WTC11 (cell line): ENCODE data around the gene RHOT2. TPM values are rescaled to one million over a fixed set of nuclear protein-coding genes. Genes with fewer than 3 reads are reported as not detected.

Source experiments
- ATF1 ChIP-seq: sonication (generic); formaldehyde crosslinking; IDR thresholded peaks from 2 replicates; pipeline ENCODE4 v1.8.1; 2023; ENCODE audit warnings: mild to moderate bottlenecking, moderate library complexity, missing genetic modification reagents
- ATF2 ChIP-seq: sonication (generic); formaldehyde crosslinking; IDR thresholded peaks from 2 replicates; pipeline ENCODE4 v1.8.1; 2022; ENCODE audit warnings: low read depth, missing genetic modification reagents, borderline replicate concordance
- CBFB ChIP-seq: sonication (generic); formaldehyde crosslinking; IDR thresholded peaks from 2 replicates; pipeline ENCODE4 v1.8.1; 2022; ENCODE audit warnings: mild to moderate bottlenecking, low read depth, missing genetic modification reagents
- CDX4 ChIP-seq: fragments of 250-450 bp; sonication (Bioruptor Pico); IDR thresholded peaks from 2 replicates; pipeline ENCODE4 v1.9.0; 2021; ENCODE audit warnings: moderate library complexity, mild to moderate bottlenecking, inconsistent platforms, borderline replicate concordance
- CREM ChIP-seq: sonication (generic); formaldehyde crosslinking; IDR thresholded peaks from 2 replicates; pipeline ENCODE4 v1.8.1; 2022; ENCODE audit warnings: mild to moderate bottlenecking, missing genetic modification reagents, moderate library complexity
- CTCF ChIP-seq: fragments of 200-600 bp; IDR thresholded peaks from 2 replicates; pipeline ENCODE4 v1.8.0; 2022; ENCODE audit warnings: antibody characterized with exemption
- E2F5 ChIP-seq: sonication (generic); formaldehyde crosslinking; IDR thresholded peaks from 2 replicates; pipeline ENCODE4 v1.8.1; 2022; ENCODE audit warnings: mild to moderate bottlenecking, moderate library complexity, missing genetic modification reagents
- ELF4 ChIP-seq: sonication (generic); formaldehyde crosslinking; IDR thresholded peaks from 2 replicates; pipeline ENCODE4 v1.8.1; 2022; ENCODE audit warnings: low read depth, mild to moderate bottlenecking, moderate library complexity, missing genetic modification reagents
- ERG ChIP-seq: fragments of 250-450 bp; sonication (Bioruptor Pico); IDR thresholded peaks from 2 replicates; pipeline ENCODE4 v1.8.0; 2021; ENCODE audit warnings: mild to moderate bottlenecking
- FOXJ3 ChIP-seq: sonication (generic); formaldehyde crosslinking; IDR thresholded peaks from 2 replicates; pipeline ENCODE4 v1.9.0; 2021; ENCODE audit warnings: missing genetic modification reagents, mild to moderate bottlenecking, borderline replicate concordance
- GABPB1 ChIP-seq: sonication (generic); formaldehyde crosslinking; IDR thresholded peaks from 2 replicates; pipeline ENCODE4 v1.8.1; 2023; ENCODE audit warnings: mild to moderate bottlenecking, missing genetic modification reagents
- IRF2 ChIP-seq: sonication (generic); formaldehyde crosslinking; IDR thresholded peaks from 2 replicates; pipeline ENCODE4 v1.8.0; 2022; ENCODE audit warnings: low read depth, missing genetic modification reagents, borderline replicate concordance
- MXD4 ChIP-seq: fragments of 250-450 bp; sonication (Bioruptor Pico); IDR thresholded peaks from 2 replicates; pipeline ENCODE4 v1.8.0; 2021; ENCODE audit warnings: mild to moderate bottlenecking, moderate library complexity, borderline replicate concordance
- NR3C1 ChIP-seq: sonication (generic); formaldehyde crosslinking; conservative IDR thresholded peaks from 2 replicates; pipeline ENCODE4 v1.8.1; 2023; ENCODE audit warnings: low read depth, mild to moderate bottlenecking, missing genetic modification reagents
- PREB ChIP-seq: sonication (generic); formaldehyde crosslinking; IDR thresholded peaks from 2 replicates; pipeline ENCODE4 v1.8.1; 2022; ENCODE audit warnings: mild to moderate bottlenecking, missing genetic modification reagents, moderate library complexity, borderline replicate concordance
- RELA ChIP-seq: sonication (generic); formaldehyde crosslinking; IDR thresholded peaks from 2 replicates; pipeline ENCODE4 v1.8.1; 2022; ENCODE audit warnings: missing genetic modification reagents, mild to moderate bottlenecking, borderline replicate concordance
- RORB ChIP-seq: fragments of 250-450 bp; sonication (Bioruptor Pico); IDR thresholded peaks from 2 replicates; pipeline ENCODE4 v1.9.0; 2021; ENCODE audit warnings: mild to moderate bottlenecking
- SP1 ChIP-seq: sonication (generic); formaldehyde crosslinking; conservative IDR thresholded peaks from 2 replicates; pipeline ENCODE4 v1.8.1; 2022; ENCODE audit warnings: missing genetic modification reagents
- TP53 ChIP-seq: sonication (generic); formaldehyde crosslinking; IDR thresholded peaks from 2 replicates; pipeline ENCODE4 v1.8.1; 2023; ENCODE audit warnings: mild to moderate bottlenecking, missing genetic modification reagents
- USF1 ChIP-seq: sonication (generic); formaldehyde crosslinking; IDR thresholded peaks from 2 replicates; pipeline ENCODE4 v1.8.0; 2022; ENCODE audit warnings: mild to moderate bottlenecking, missing genetic modification reagents
- USF2 ChIP-seq: sonication (generic); formaldehyde crosslinking; IDR thresholded peaks from 2 replicates; pipeline ENCODE4 v1.8.1; 2023; ENCODE audit warnings: mild to moderate bottlenecking, missing genetic modification reagents, moderate library complexity
- ZNF121 ChIP-seq: sonication (generic); formaldehyde crosslinking; IDR thresholded peaks from 2 replicates; pipeline ENCODE4 v1.8.0; 2023; ENCODE audit warnings: missing genetic modification reagents
- ZNF138 ChIP-seq: sonication (generic); formaldehyde crosslinking; conservative IDR thresholded peaks from 2 replicates; pipeline ENCODE4 v1.8.1; 2022; ENCODE audit warnings: mild to moderate bottlenecking, moderate library complexity, missing genetic modification reagents
- ZNF219 ChIP-seq: sonication (generic); formaldehyde crosslinking; IDR thresholded peaks from 2 replicates; pipeline ENCODE4 v1.8.0; 2023; ENCODE audit warnings: missing genetic modification reagents, mild to moderate bottlenecking, borderline replicate concordance
- ZNF317 ChIP-seq: sonication (generic); formaldehyde crosslinking; IDR thresholded peaks from 2 replicates; pipeline ENCODE4 v1.8.1; 2023; ENCODE audit warnings: low read depth, mild to moderate bottlenecking, moderate library complexity, missing genetic modification reagents, borderline replicate concordance
- ZNF425 ChIP-seq: fragments of 250-450 bp; sonication (Bioruptor Pico); conservative IDR thresholded peaks from 2 replicates; pipeline ENCODE4 v1.9.0; 2021; ENCODE audit warnings: mild to moderate bottlenecking
- total RNA-seq: library from RNA; stranded (reverse); gene quantifications from 3 replicates; pipeline ENCODE4 v1.2.3, GENCODE V29; 2021

RHOT2 gene
- total RNA-seq, 1 experiment from 2014 or later = 285 TPM

GRCh38 chr16:720990-721764 is 53.2 kb downstream of the RHOT2 start, which contains the start of gene ANTKMT (continued):
- TF ChIP-seq ELF4 (CRISPR knock-in tag) (peak; percentile 94; the same call in 1 of the 2 replicates), ERG (no peak), CTCF (no peak), ZNF219 (CRISPR knock-in tag) (peak; percentile 86; the same call in 1 of the 2 replicates), TP53 (peak; percentile 87), IRF2 (no peak), NR3C1 (CRISPR knock-in tag) (peak; percentile 98; the same call in 1 of the 2 replicates), FOXJ3 (CRISPR knock-in tag) (no peak), ZNF317 (CRISPR knock-in tag) (peak; percentile 77; the same call in 1 of the 2 replicates), RORB (CRISPR knock-in tag) (no peak), ZNF121 (peak; percentile 11; the same call in 1 of the 2 replicates), E2F5 (CRISPR knock-in tag) (peak; percentile 72; the same call in 1 of the 2 replicates), ATF2 (CRISPR knock-in tag) (no peak), CREM (CRISPR knock-in tag) (peak; percentile 87), ATF1 (peak; percentile 92; the same call in 1 of the 2 replicates), SP1 (peak; percentile 91), RELA (CRISPR knock-in tag) (peak; percentile 93; the same call in 1 of the 2 replicates), PREB (CRISPR knock-in tag) (peak; percentile 90), CBFB (peak; percentile 86; the same call in 1 of the 2 replicates), ZNF425 (no peak), CDX4 (CRISPR knock-in tag) (no peak), USF2 (CRISPR knock-in tag) (peak; percentile 66), ZNF138 (CRISPR knock-in tag) (peak; percentile 61; the same call in 1 of the 2 replicates), MXD4 (CRISPR knock-in tag) (no peak), USF1 (peak; percentile 80; the same call in 1 of the 2 replicates), GABPB1 (CRISPR knock-in tag) (peak; percentile 76)
